Mesenchymal stem cell (in vitro differentiated cells and primary cell): ENCODE data around the gene SYPL2.

ENCODE experiments used
- DNase-seq: peaks from one replicate; pipeline ENCODE4 v3.0.0-alpha.2; 2013
- H2AFZ ChIP-seq: one replicate; pipeline ENCODE4 v1.6.1; 2013; ENCODE audit warnings: low read depth, mild to moderate bottlenecking, control low read depth, inconsistent platforms, low read length, moderate library complexity
- H2AK5ac ChIP-seq: 2 replicates; pipeline ENCODE4 v1.6.1; 2013; ENCODE audit warnings: low read length, moderate library complexity, mild to moderate bottlenecking, inconsistent platforms; ENCODE audit not compliant: severe bottlenecking
- H2BK120ac ChIP-seq: one replicate; pipeline ENCODE4 v1.6.1; 2013; ENCODE audit warnings: low read depth, mild to moderate bottlenecking, inconsistent platforms, low read length, moderate library complexity
- H2BK12ac ChIP-seq, 2 experiments: one replicate each; pipeline ENCODE4 v1.6.1; 2013; ENCODE audit warnings: inconsistent platforms in 2 of 2, low read length in 2 of 2, mild to moderate bottlenecking in 2 of 2, moderate library complexity in 2 of 2, control low read depth in 1 of 2
- H2BK15ac ChIP-seq: one replicate; pipeline ENCODE4 v1.6.1; 2013; ENCODE audit warnings: mild to moderate bottlenecking, low read depth, inconsistent platforms; ENCODE audit not compliant: poor library complexity, severe bottlenecking
- H2BK5ac ChIP-seq: 2 replicates; pipeline ENCODE4 v1.6.1; 2013; ENCODE audit warnings: low read depth, mild to moderate bottlenecking, low read length, control low read depth, inconsistent platforms; ENCODE audit not compliant: poor library complexity, severe bottlenecking
- H3K14ac ChIP-seq, 2 experiments: one replicate each; pipeline ENCODE4 v1.6.1; 2013; ENCODE audit warnings: inconsistent platforms in 2 of 2, low read length in 2 of 2, control low read depth in 1 of 2, mild to moderate bottlenecking in 1 of 2, moderate library complexity in 1 of 2
- H3K18ac ChIP-seq, 2 experiments: one replicate each; pipeline ENCODE4 v1.6.1; 2013; ENCODE audit warnings: inconsistent platforms in 2 of 2, low read length in 2 of 2, control low read depth in 1 of 2, low read depth in 1 of 2, mild to moderate bottlenecking in 1 of 2
- H3K23ac ChIP-seq, 2 experiments: one replicate each; pipeline ENCODE4 v1.6.1; 2013; ENCODE audit warnings: inconsistent platforms in 2 of 2, low read length in 2 of 2, mild to moderate bottlenecking in 2 of 2, moderate library complexity in 2 of 2, control low read depth in 1 of 2
- H3K27ac ChIP-seq: 2 replicates; pipeline ENCODE4 v1.5.1; 2013; ENCODE audit warnings: mild to moderate bottlenecking, moderate library complexity, low read length, control low read depth, inconsistent platforms; ENCODE audit not compliant: poor library complexity, severe bottlenecking
- H3K27me3 ChIP-seq, 2 experiments: 2 replicates each; pipeline versions ENCODE4 v1.6.1 to v1.7.0; 2013; ENCODE audit warnings: low read length in 2 of 2, mild to moderate bottlenecking in 2 of 2, moderate library complexity in 2 of 2, control low read depth in 1 of 2, inconsistent platforms in 1 of 2; ENCODE audit not compliant: control insufficient read depth in 1 of 2, insufficient read depth in 1 of 2
- H3K36me3 ChIP-seq, 2 experiments: 2 replicates each; pipeline versions ENCODE4 v1.6.1 to v1.7.0; 2013; ENCODE audit warnings: low read length in 2 of 2, control low read depth in 1 of 2, inconsistent platforms in 1 of 2, low read depth in 1 of 2, mild to moderate bottlenecking in 1 of 2; ENCODE audit not compliant: insufficient read depth in 2 of 2, control insufficient read depth in 1 of 2
- H3K4ac ChIP-seq, 2 experiments: one replicate each; pipeline ENCODE4 v1.6.1; 2013; ENCODE audit warnings: inconsistent platforms in 2 of 2, low read length in 2 of 2, mild to moderate bottlenecking in 2 of 2, moderate library complexity in 2 of 2, control low read depth in 1 of 2, low read depth in 1 of 2
- H3K4me1 ChIP-seq: 2 replicates; pipeline ENCODE4 v1.6.1; 2013; ENCODE audit warnings: low read depth, low read length, control low read depth; ENCODE audit not compliant: control insufficient read depth, insufficient read depth
- H3K4me2 ChIP-seq: 2 replicates; pipeline ENCODE4 v1.6.1; 2013; ENCODE audit warnings: low read length, mild to moderate bottlenecking, inconsistent platforms; ENCODE audit not compliant: poor library complexity, severe bottlenecking
- H3K4me3 ChIP-seq, 2 experiments: 2 replicates each; pipeline versions ENCODE4 v1.5.1 to v1.7.0; 2013; ENCODE audit warnings: low read length in 2 of 2, mild to moderate bottlenecking in 2 of 2, control low read depth in 1 of 2, low read depth in 1 of 2; ENCODE audit not compliant: insufficient read depth in 1 of 2
- H3K79me1 ChIP-seq: replicated peaks from 2 replicates; pipeline ENCODE4 v1.6.1; 2013; ENCODE audit warnings: mild to moderate bottlenecking, control low read depth, low read length, inconsistent platforms; ENCODE audit not compliant: poor library complexity, severe bottlenecking
- H3K9ac ChIP-seq: 2 replicates; pipeline ENCODE4 v1.7.0; 2013; ENCODE audit warnings: mild to moderate bottlenecking, low read length, moderate library complexity
- H3K9me3 ChIP-seq: 2 replicates; pipeline ENCODE4 v1.7.0; 2013; ENCODE audit warnings: mild to moderate bottlenecking, low read length; ENCODE audit not compliant: control insufficient read depth
- H4K8ac ChIP-seq: one replicate; pipeline ENCODE4 v1.6.1; 2013; ENCODE audit warnings: inconsistent platforms, mild to moderate bottlenecking, low read length, moderate library complexity
- H4K91ac ChIP-seq: one replicate; pipeline ENCODE4 v1.6.1; 2013; ENCODE audit warnings: mild to moderate bottlenecking, low read length, inconsistent platforms
- WGBS: methylation state at CpG from one replicate; pipeline ENCODE4 v1.1.7; 2013; ENCODE audit warnings: mixed read lengths; 5-methylcytosine and 5-hydroxymethylcytosine counted together

Gene SYPL2

DNA sequence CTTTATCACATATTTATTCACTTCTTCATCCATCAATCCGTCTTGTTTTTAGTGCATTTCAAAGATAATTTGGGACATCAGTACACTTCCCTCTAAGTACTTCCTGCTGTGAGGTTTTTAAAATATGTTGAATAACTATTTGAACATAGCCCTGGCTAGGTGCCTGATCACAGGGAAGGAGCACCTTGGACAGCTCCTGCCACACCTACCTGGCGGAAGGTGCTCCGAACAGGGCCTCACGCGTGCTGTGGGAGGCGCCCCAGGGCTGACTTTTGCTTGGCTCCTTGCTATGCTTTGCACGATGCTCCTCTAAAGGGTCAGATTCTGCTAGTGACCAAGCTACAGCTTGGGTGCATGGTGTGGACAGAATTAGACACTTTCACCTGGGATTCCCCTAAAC, 12.5 kb downstream of the SYPL2 start:
- DNase-seq = no peak
- Histone ChIP-seq H2AK5ac (no peak overlapping the region), H3K4me3 (no peak overlapping the region), H3K9me3 (no peaks in the 10 kb centered on the region), H3K4me2 (no peak overlapping the region), H4K91ac (no peak overlapping the region), H3K27ac (no peak overlapping the region), H3K36me3 (peaks cover 0 to 50% of the 10 kb centered on the region in 2 experiments), H3K14ac (no peak overlapping the region), H4K8ac (no peak overlapping the region), H3K27me3 (peaks cover 0 to 85% of the 10 kb centered on the region in 2 experiments), H3K4ac (no peak overlapping the region), H2BK120ac (no peak overlapping the region), H3K9ac (no peak overlapping the region), H2BK5ac (no peak overlapping the region), H2BK15ac (no peak overlapping the region), H3K79me1 (no peaks in the 10 kb centered on the region), H3K23ac (no peak overlapping the region), H3K18ac (no peak overlapping the region), H2AFZ (no peak overlapping the region), H3K4me1 (peaks cover 6% of the 10 kb centered on the region), H2BK12ac (no peak overlapping the region)
- WGBS = 25% methylated on average over 6 of the region's 7 CpGs

DNA sequence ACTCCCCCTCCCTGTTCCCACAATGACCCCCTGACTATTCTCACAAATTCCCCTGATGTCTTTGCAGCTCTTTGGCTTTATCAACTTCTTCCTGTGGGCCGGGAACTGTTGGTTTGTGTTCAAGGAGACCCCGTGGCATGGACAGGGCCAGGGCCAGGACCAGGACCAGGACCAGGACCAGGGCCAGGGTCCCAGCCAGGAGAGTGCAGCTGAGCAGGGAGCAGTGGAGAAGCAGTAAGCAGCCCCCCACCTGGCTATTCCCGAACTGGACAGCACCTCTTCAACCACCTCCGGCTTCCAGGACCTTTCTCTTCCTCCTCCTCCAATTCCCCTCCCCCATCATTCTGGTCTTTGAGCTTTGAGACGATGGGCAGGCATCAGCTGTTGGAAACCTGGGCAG, 13.0 kb downstream of the SYPL2 start:
- H2BK15ac ChIP-seq = no peak overlapping the region
- no peak for DNase-seq
- no peak overlapping the region for H2AFZ ChIP-seq
- no peak overlapping the region for H2BK5ac ChIP-seq
- no peak overlapping the region for H3K23ac ChIP-seq
- peaks cover 2% of the 10 kb centered on the region for H3K79me1 ChIP-seq
- H2BK120ac ChIP-seq = no peak overlapping the region
- no peak overlapping the region for H3K4me3 ChIP-seq
- H3K4me2 ChIP-seq = no peak overlapping the region
- H3K18ac ChIP-seq = no peak overlapping the region
- no peak overlapping the region for H3K4ac ChIP-seq
- WGBS = 62% methylated on average over 5 of the region's 5 CpGs
- peaks cover 0 to 50% of the 10 kb centered on the region in 2 experiments for H3K36me3 ChIP-seq
- H3K14ac ChIP-seq = no peak overlapping the region
- H2BK12ac ChIP-seq = no peak overlapping the region
- H4K8ac ChIP-seq = no peak overlapping the region
- H3K4me1 ChIP-seq = peaks cover 9% of the 10 kb centered on the region
- peaks cover 0 to 83% of the 10 kb centered on the region in 2 experiments for H3K27me3 ChIP-seq
- H3K9me3 ChIP-seq = no peaks in the 10 kb centered on the region
- no peak overlapping the region for H4K91ac ChIP-seq
- H3K27ac ChIP-seq = no peak overlapping the region
- H2AK5ac ChIP-seq = no peak overlapping the region
- no peak overlapping the region for H3K9ac ChIP-seq

- Histone ChIP-seq H3K4ac (no peak overlapping the region), H3K4me2 (no peak overlapping the region), H2BK15ac (no peak overlapping the region), H2AK5ac (no peak overlapping the region), H3K36me3 (peaks cover 0 to 46% of the 10 kb centered on the region in 2 experiments), H3K14ac (no peak overlapping the region), H3K27ac (no peak overlapping the region), H3K9me3 (no peaks in the 10 kb centered on the region), H3K23ac (no peak overlapping the region), H4K91ac (no peak overlapping the region), H3K27me3 (peaks cover 0 to 78% of the 10 kb centered on the region in 2 experiments), H2BK5ac (no peak overlapping the region), H2BK120ac (no peak overlapping the region), H3K18ac (no peak overlapping the region), H4K8ac (no peak overlapping the region), H3K4me3 (no peak overlapping the region), H3K9ac (no peak overlapping the region), H3K4me1 (peaks cover 15% of the 10 kb centered on the region), H2BK12ac (no peak overlapping the region), H3K79me1 (peaks cover 6% of the 10 kb centered on the region), H2AFZ (no peak overlapping the region)
- 76% methylated on average over 3 of the region's 3 CpGs for WGBS
- no peak for DNase-seq
Observed at GRCh38 chr1:109479901-109480300, 13.6 kb downstream of the SYPL2 start.

DNA sequence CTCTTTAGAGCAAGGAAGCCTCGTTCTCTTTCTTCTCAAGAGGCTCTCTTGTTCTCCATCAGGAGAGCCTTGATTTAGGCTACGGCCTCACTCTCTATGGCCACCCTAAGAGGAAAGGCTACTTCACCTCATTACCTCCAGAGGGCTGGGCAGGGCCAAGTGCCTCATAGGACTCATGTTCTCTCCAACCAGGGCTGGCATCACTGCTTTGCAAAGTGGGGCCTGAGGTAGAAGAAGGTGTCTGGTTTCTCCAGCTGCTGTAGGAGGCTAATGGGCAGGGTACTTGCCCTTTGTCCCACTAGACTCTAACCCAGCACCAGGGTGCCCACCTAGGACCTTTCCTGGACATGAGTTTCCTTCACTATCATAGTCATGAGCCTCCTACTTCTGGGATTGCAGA, 15.3 kb downstream of the SYPL2 start:
- Histone ChIP-seq H3K4ac (no peak overlapping the region), H3K14ac (no peak overlapping the region), H2AFZ (no peak overlapping the region), H3K27ac (no peak overlapping the region), H3K9ac (no peak overlapping the region), H3K4me2 (no peak overlapping the region), H3K27me3 (peaks cover 0 to 61% of the 10 kb centered on the region in 2 experiments), H3K9me3 (no peaks in the 10 kb centered on the region), H2BK12ac (no peak overlapping the region), H2BK15ac (no peak overlapping the region), H3K79me1 (peaks cover 15% of the 10 kb centered on the region), H3K4me3 (no peak overlapping the region), H3K18ac (no peak overlapping the region), H3K23ac (no peak overlapping the region), H2BK5ac (no peak overlapping the region), H2AK5ac (no peak overlapping the region), H4K8ac (no peak overlapping the region), H4K91ac (no peak overlapping the region), H3K36me3 (peaks cover 7 to 44% of the 10 kb centered on the region in 2 experiments), H2BK120ac (no peak overlapping the region), H3K4me1 (peaks cover 16% of the 10 kb centered on the region)
- 68% methylated on average over 2 of the region's 2 CpGs for whole genome bisulfite sequencing
- no peak for DNase-seq
